Measurements from ENCODE around the gene TMEM81. TPM values are rescaled to one million over a fixed set of nuclear protein-coding genes. Genes with fewer than 3 reads are reported as not detected.

TMEM81 gene
- total RNA-seq, 6 experiments from 2014 or later = 1.4 to 2.3 (median 1.7) TPM

GRCh38 chr1:205069371-205070125 is 14.7 kb downstream of the TMEM81 start:
- no peaks in the 10 kb centered on the region for H3K36me3 Mint-ChIP-seq (ENCODE audit: low read depth)

GRCh38 chr1:205068457-205069040 is 15.7 kb downstream of the TMEM81 start:
- no peak for DNase-seq
- H3K9me3 Mint-ChIP-seq = no peaks in the 10 kb centered on the region
- no peak overlapping the region for H3K4me3 Mint-ChIP-seq
- peaks cover 33% of the 10 kb centered on the region for H3K27me3 Mint-ChIP-seq (ENCODE audit: insufficient read depth)
- TF ChIP-seq CTCF (IDR thresholded peaks at IDR 0.05) = no peak
- no peak overlapping the region for H3K27ac Mint-ChIP-seq
- H3K4me1 Mint-ChIP-seq (ENCODE audit: low read depth) = no peaks in the 10 kb centered on the region
- H3K36me3 Mint-ChIP-seq (ENCODE audit: low read depth) = no peaks in the 10 kb centered on the region

More at GRCh38 chr1:205069371-205070125, 14.7 kb downstream of the TMEM81 start:
- Mint-ChIP-seq H3K4me1 (ENCODE audit: low read depth) (no peaks in the 10 kb centered on the region), H3K9me3 (no peaks in the 10 kb centered on the region), H3K4me3 (no peak overlapping the region), H3K27me3 (ENCODE audit: insufficient read depth) (peaks cover 24% of the 10 kb centered on the region), H3K27ac (no peak overlapping the region)
- no peak for TF ChIP-seq CTCF (IDR thresholded peaks at IDR 0.05)
- no peak for DNase-seq

- H3K4me1 Mint-ChIP-seq (ENCODE audit: low read depth) = no peaks in the 10 kb centered on the region
- H3K27me3 Mint-ChIP-seq (ENCODE audit: insufficient read depth) = peaks cover 34% of the 10 kb centered on the region
- H3K4me3 Mint-ChIP-seq = no peak overlapping the region
- DNase-seq = no peak
- H3K36me3 Mint-ChIP-seq (ENCODE audit: low read depth) = no peaks in the 10 kb centered on the region
- no peak overlapping the region for H3K27ac Mint-ChIP-seq
- no peak for TF ChIP-seq CTCF (IDR thresholded peaks at IDR 0.05)
- H3K9me3 Mint-ChIP-seq = no peaks in the 10 kb centered on the region
Measured at GRCh38 chr1:205068001-205068400, 16.3 kb downstream of the TMEM81 start.

GRCh38 chr1:205067031-205067430 is 17.2 kb downstream of the TMEM81 start:
- no peaks in the 10 kb centered on the region for H3K4me1 Mint-ChIP-seq (ENCODE audit: low read depth)
- no peaks in the 10 kb centered on the region for H3K36me3 Mint-ChIP-seq (ENCODE audit: low read depth)
- TF ChIP-seq CTCF (IDR thresholded peaks at IDR 0.05) = no peak
- H3K4me3 Mint-ChIP-seq = no peak overlapping the region
- peaks cover 37% of the 10 kb centered on the region for H3K27me3 Mint-ChIP-seq (ENCODE audit: insufficient read depth)
- DNase-seq = no peak
- H3K27ac Mint-ChIP-seq = no peak overlapping the region
- no peaks in the 10 kb centered on the region for H3K9me3 Mint-ChIP-seq

- H3K4me1 Mint-ChIP-seq (ENCODE audit: low read depth) = no peaks in the 10 kb centered on the region
- no peak overlapping the region for H3K4me3 Mint-ChIP-seq
- DNase-seq = no peak
- no peaks in the 10 kb centered on the region for H3K36me3 Mint-ChIP-seq (ENCODE audit: low read depth)
- no peaks in the 10 kb centered on the region for H3K9me3 Mint-ChIP-seq
- 0 out of 2 replicates have a peak, but pooled peaks have one; percentile 9 for TF ChIP-seq CTCF (IDR thresholded peaks at IDR 0.05)
- no peak overlapping the region for H3K27ac Mint-ChIP-seq
- H3K27me3 Mint-ChIP-seq (ENCODE audit: insufficient read depth) = peaks cover 34% of the 10 kb centered on the region
Measured at GRCh38 chr1:205066141-205066818, 18.0 kb downstream of the TMEM81 start.
